Activated T-cell treated with anti-CD3 and anti-CD28 coated beads, Interleukin-2, amount 50 U/mL, for 4 hours (primary cell): Measurements from ENCODE around the gene CORO2B. TPM values are rescaled to one million over a fixed set of nuclear protein-coding genes. Genes with fewer than 3 reads are reported as not detected.

Source experiments
- ATAC-seq, 2 donors: fragments of 200-7000 bp; cut with Tn5 transposase; one replicate each; pipeline ENCODE4 v1.10.0; 2021
- DNase-seq: peaks from one replicate; pipeline ENCODE4 v3.0.0-alpha.2; 2020
- H3K27me3 Mint-ChIP-seq: one replicate; pipeline ENCODE4 v1.8.0; 2021; ENCODE audit warnings: low read depth, mixed read lengths
- H3K36me3 Mint-ChIP-seq: one replicate; pipeline ENCODE4 v1.8.0; 2022; ENCODE audit warnings: mixed read lengths; ENCODE audit not compliant: insufficient read depth
- H3K4me1 Mint-ChIP-seq: one replicate; pipeline ENCODE4 v1.8.0; 2021; ENCODE audit warnings: low read depth, mixed read lengths
- H3K4me3 Mint-ChIP-seq: one replicate; pipeline ENCODE4 v1.8.0; 2021; ENCODE audit warnings: mild to moderate bottlenecking, moderate library complexity, mixed read lengths
- H3K9me3 Mint-ChIP-seq: one replicate; pipeline ENCODE4 v1.8.0; 2021; ENCODE audit warnings: mixed read lengths
- total RNA-seq, 3 donors: library from RNA; stranded (reverse); gene quantifications; one replicate each; pipeline ENCODE4 v1.2.1, GENCODE V29; 2021

CORO2B gene, protein sequence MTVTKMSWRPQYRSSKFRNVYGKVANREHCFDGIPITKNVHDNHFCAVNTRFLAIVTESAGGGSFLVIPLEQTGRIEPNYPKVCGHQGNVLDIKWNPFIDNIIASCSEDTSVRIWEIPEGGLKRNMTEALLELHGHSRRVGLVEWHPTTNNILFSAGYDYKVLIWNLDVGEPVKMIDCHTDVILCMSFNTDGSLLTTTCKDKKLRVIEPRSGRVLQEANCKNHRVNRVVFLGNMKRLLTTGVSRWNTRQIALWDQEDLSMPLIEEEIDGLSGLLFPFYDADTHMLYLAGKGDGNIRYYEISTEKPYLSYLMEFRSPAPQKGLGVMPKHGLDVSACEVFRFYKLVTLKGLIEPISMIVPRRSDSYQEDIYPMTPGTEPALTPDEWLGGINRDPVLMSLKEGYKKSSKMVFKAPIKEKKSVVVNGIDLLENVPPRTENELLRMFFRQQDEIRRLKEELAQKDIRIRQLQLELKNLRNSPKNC
- total RNA-seq = under 1 TPM; 0.08 TPM

DNA sequence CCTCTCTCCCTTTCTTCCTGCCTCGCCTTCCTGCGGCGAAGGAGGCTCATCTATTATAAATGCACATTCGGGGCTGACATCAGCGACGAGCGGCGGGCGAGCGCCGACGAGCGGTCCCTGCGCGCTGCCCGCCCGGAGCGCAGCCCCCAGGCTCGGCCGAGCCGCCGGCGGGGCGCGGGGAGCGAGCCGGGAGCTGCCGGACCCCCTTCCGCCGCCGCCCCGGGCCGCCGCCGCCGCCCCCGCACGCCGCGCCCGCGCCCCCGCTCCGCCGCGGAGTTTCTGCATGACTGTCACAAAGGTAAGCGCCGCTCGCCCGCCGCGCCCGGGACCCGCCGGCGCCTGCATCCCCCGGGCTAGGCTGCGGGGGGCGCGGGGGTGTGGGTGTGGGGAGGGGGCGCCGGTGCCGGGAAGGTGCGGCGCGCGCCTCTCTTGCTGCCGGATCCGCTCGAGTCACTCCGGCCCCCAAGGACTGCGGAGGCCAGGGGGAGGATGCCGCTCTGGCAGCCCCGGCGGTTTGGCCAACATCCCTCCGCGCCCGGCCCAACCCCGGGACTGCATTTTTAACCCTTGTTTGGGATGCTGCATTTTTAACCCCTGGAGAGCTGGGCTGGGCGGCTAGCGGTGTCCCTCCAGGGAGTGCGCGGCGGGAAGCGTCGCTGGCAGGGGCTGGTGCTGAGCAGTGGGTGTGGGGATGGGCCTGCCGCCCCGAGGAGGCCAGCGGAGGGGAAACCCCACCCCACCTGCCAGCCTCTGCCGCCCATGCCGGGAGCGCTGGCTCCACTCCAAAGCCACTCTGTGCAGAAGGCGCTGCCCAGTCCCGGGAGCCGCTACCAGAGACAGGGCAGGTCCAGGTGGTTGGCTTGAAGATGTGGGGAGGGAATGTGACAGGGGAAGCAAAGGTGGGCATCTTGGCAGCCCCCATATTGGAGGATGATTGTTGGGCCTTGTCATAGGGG, at the start of gene CORO2B:
CORO2B (plus strand) TSS at position 14 of the 956 bp plus-strand sequence; CDS start at position 284, 270 bp downstream.
- DNase-seq = no peak
- ATAC-seq = peak; percentile 32 to 47
- Mint-ChIP-seq H3K36me3 (no peaks in the 10 kb centered on the region), H3K27me3 (peaks cover 48% of the 10 kb centered on the region), H3K4me1 (peaks cover 12% of the 10 kb centered on the region), H3K9me3 (no peaks in the 10 kb centered on the region), H3K4me3 (peak within 1 kb of the TSS; percentile 76)

DNA sequence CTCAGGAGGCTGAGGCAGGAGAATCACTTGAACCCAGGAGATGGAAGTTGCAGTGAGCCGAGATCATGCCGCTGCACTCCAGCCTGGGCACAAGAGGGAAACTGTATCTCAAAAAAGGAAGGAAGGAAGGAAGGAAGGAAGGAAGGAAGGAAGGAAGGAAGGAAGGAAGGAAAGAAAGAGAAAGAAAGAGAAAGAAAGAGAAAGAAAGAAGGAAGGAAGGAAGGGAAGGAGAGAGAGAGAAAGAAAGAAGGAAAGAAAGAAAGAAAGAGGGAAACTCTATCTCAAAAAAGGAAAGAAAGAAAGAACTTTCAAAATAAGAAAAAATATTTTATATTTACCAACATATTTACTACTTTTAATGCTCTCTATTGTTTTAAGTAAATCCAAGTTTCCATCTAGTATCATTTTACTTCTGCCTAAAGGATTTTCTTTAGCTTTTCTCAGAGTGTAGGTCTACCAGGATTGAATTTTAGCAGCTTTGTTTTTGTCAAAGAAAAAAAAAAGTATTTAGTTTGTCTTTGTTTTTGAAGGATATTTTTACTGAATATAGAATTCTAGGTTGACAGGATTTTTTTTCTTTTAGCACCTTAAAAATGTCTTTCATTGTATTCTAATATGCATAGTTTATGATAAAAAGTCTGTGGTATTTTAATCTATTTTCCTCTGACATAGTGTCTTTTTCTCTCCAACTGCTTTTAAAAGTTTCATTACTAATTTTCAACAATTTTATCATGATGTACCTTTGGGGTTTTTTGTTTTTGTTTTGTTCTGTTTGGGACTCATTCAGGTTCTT, 47.2 kb upstream of the CORO2B start:
- ATAC-seq = no peak
- DNase-seq = no peak
- no peak overlapping the region for H3K4me3 Mint-ChIP-seq
- H3K36me3 Mint-ChIP-seq = peaks cover 5% of the 10 kb centered on the region
- peaks cover 32% of the 10 kb centered on the region for H3K9me3 Mint-ChIP-seq
- H3K4me1 Mint-ChIP-seq = peaks cover 14% of the 10 kb centered on the region
- peaks cover 14% of the 10 kb centered on the region for H3K27me3 Mint-ChIP-seq

DNA sequence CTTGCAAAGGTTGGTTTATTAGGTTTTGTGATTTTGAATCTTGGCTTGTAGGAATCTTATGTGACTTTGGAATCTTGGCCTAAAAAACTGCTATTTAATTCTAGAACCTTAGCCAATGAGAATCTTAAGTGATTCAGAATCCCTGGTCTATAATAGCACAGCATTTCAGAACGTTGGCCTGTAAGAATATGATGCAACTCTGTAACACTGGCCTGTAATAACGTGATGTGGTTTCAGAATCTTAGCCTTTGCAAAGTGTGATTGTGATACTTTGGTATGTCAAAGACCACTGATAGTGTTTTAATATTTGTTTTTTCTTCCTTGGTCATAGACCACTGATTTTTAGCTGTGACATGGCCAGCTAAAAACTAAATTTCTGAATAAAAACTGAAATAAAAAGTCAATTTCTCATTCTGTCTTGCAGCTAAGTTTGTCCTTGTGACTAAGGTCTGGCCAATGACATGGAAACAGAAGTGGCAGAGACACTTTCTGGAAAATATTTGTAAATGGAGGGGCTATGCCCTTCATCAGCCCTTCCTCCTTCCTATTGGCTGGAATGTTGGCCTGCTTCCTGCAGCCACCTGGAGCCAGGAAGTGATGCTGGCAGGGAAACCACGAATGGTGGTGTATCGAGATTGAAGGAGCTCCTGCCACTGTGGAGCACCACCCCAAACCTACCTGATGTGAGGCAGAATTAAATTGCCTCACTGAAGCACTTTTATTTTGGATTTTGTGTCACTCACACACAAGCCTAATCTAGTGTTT, 42.3 kb upstream of the CORO2B start:
- no peaks in the 10 kb centered on the region for H3K4me1 Mint-ChIP-seq
- DNase-seq (no peak), ATAC-seq (no peak)
- H3K9me3 Mint-ChIP-seq = peaks cover 30% of the 10 kb centered on the region
- H3K27me3 Mint-ChIP-seq = peaks cover 10% of the 10 kb centered on the region
- H3K36me3 Mint-ChIP-seq = peaks cover 2% of the 10 kb centered on the region
- no peak overlapping the region for H3K4me3 Mint-ChIP-seq

DNA sequence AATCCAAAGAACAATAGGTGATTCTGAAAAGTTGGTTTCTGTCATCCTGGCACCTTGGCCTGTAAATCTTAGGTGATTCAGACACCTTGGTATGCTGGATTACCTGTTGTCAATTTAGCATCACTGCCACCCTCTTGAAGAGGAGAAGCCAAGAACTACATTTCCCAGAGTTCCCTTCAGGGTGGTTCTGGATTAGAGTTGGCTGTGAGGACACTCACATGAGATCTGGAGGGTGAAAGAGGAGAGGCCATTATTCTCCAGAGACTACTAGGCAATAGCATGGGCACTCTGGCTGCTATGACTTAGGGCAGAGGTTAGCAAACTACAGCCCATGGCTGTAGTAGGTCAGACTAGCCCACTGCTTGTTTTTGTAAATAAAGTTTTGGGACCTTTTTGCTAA, 41.7 kb upstream of the CORO2B start:
- peaks cover 15% of the 10 kb centered on the region for H3K27me3 Mint-ChIP-seq
- H3K9me3 Mint-ChIP-seq = peaks cover 26% of the 10 kb centered on the region
- no peak overlapping the region for H3K4me3 Mint-ChIP-seq
- no peak for ATAC-seq
- H3K36me3 Mint-ChIP-seq = peaks cover 2% of the 10 kb centered on the region
- no peak for DNase-seq
- H3K4me1 Mint-ChIP-seq = no peaks in the 10 kb centered on the region

DNA sequence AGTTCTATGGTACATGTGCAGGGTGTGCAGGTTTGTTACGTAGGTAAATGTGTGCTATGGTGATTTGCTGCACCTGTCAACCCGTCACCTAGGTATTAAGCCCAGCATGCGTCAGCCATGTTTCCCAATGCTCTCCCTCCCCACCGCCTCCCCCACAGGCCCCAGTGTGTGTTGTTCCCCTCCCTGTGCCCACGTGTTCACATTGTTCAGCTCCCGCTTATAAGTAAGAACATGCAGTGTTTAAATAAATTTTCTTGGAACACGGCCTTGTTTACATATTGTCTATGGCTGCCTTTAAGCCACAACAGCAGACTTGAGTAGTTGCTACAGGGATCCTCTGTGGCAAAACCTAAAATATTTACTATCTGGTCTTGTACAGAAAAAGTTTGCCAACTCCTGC, 41.3 kb upstream of the CORO2B start:
- Mint-ChIP-seq H3K9me3 (peaks cover 22% of the 10 kb centered on the region), H3K36me3 (peaks cover 2% of the 10 kb centered on the region), H3K4me3 (no peak overlapping the region), H3K4me1 (no peaks in the 10 kb centered on the region), H3K27me3 (peaks cover 19% of the 10 kb centered on the region)
- DNase-seq (no peak), ATAC-seq (no peak)

DNA sequence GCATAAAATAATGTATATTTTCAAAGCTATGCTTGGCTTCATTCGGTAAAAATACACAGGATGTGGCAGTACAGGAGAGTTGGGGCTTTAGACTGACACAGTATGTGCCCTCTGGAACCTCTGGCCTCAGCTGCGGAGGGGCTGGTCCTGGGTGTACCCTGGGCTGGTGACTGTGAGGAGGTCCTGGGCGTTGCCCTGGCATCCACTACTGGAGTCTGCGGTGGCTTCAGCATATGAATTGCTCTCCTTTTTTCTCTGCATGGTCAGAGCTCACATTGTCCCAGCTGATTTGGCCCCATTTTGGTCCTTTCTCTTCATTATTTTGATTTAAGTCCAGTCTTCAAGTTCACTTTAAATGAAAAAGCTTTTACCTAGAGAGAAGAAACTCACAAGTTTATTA, 40.5 kb upstream of the CORO2B start:
- Mint-ChIP-seq H3K27me3 (peaks cover 23% of the 10 kb centered on the region), H3K9me3 (peaks cover 14% of the 10 kb centered on the region), H3K4me1 (no peaks in the 10 kb centered on the region), H3K36me3 (no peaks in the 10 kb centered on the region), H3K4me3 (no peak overlapping the region)
- no peak for ATAC-seq
- DNase-seq = no peak

DNA sequence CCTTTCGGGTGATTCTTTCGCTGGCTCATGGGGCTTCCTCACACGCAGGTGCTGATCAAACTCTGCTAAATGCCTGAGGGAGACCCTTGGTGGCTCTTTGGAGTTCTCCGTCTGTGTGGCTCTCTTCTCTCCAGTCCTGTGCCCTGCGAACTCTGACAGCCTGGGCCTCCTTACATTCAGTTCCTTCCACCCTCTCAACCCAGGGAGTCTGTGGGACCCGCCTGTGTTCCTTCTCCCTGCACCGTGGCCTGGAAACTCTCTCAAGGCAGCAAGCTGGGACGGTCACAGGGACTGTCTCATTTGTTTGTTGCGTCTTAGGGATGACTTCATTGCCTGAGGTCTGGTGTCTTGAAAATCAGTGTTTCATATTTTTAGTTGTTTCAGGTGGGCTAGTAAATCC, 37.0 kb upstream of the CORO2B start:
- peaks cover 31% of the 10 kb centered on the region for H3K27me3 Mint-ChIP-seq
- H3K36me3 Mint-ChIP-seq = no peaks in the 10 kb centered on the region
- no peak overlapping the region for H3K4me3 Mint-ChIP-seq
- DNase-seq = no peak
- peaks cover 7% of the 10 kb centered on the region for H3K9me3 Mint-ChIP-seq
- no peaks in the 10 kb centered on the region for H3K4me1 Mint-ChIP-seq
- ATAC-seq = no peak

DNA sequence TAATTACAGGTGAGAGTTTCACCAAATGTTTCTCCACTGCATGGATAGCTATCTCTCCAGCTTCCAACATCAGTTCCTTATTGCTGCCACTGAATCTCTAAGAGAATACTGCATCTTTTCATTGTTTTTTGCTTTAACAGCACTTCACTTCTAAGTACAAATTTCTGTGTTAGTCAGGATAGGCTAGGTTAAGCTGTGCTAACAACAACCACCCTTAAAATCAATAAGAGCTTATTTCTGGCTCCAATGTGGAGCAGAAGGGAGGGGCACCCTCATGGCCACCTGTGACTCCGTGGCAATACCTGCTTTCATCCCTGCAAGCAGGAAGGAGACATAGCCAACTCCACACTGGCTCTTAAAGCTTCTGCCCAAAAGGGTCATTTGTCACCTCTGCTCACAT, 36.4 kb upstream of the CORO2B start:
- peaks cover 31% of the 10 kb centered on the region for H3K27me3 Mint-ChIP-seq
- no peaks in the 10 kb centered on the region for H3K36me3 Mint-ChIP-seq
- H3K9me3 Mint-ChIP-seq = peaks cover 7% of the 10 kb centered on the region
- no peaks in the 10 kb centered on the region for H3K4me1 Mint-ChIP-seq
- ATAC-seq (no peak), DNase-seq (no peak)
- H3K4me3 Mint-ChIP-seq = no peak overlapping the region

DNA sequence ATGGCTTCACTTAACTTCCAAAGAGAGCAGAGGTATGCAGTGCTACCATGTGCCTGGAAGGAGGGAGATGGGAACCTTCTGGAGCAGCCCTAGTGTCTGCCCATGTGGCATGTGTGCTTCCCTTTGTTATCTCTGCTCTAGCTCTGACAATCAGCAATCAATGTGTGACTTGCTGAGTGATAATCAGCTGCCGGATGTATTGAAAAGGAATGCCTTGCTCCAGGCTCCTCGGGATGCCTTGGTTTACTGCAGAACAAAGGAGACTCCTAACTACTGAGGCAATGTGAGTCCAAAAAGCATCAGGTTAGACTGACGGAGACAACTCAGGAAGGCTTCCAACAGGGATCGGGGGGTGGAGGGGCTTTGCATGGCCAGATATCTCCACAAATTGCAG, 36.0 kb upstream of the CORO2B start:
- DNase-seq = no peak
- H3K9me3 Mint-ChIP-seq = peaks cover 7% of the 10 kb centered on the region
- ATAC-seq = no peak
- H3K4me3 Mint-ChIP-seq = no peak overlapping the region
- H3K4me1 Mint-ChIP-seq = no peaks in the 10 kb centered on the region
- no peaks in the 10 kb centered on the region for H3K36me3 Mint-ChIP-seq
- peaks cover 31% of the 10 kb centered on the region for H3K27me3 Mint-ChIP-seq

DNA sequence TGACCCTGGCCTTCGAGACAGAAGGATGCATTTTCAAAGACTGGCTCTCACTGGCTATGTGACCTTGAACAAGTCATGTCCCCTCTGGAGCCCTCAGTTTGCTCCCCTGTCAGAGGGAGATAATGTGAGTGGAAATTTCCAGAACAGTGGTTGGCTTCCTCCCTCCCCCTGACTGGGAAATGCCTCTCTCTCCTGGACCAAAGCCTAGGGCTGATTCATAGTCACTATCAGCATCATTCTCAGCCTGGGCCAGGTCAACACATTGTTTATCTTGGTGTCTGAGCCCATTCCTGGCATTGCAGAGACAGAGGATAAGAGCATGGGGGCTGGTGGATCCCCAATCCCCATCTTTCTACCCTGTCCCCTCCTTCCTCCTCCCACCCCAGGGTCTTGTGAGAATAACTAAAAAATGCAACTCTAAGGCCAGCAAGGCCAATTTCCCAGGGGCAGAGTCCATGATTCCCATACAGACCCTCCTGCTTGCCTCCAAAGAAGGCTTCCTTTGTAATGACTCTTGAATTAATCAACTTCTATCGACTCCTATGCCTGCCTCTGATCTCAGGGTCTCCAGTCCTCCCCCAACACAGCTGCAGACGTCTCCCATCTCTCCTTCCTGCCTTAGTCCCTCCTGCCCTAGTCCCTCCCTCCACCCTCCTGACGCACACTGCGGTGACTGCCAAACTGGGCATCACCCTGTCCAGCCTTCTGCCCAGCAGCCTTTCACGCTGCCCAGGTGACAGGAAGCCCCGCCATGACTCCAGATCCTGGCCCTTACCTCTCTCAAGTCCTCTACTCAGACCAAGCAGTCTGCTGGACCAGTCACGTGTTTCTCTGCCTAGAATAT, 35.4 kb upstream of the CORO2B start:
- no peak overlapping the region for H3K4me3 Mint-ChIP-seq
- H3K36me3 Mint-ChIP-seq = no peaks in the 10 kb centered on the region
- peaks cover 34% of the 10 kb centered on the region for H3K27me3 Mint-ChIP-seq
- DNase-seq = no peak
- H3K9me3 Mint-ChIP-seq = peaks cover 7% of the 10 kb centered on the region
- no peak for ATAC-seq
- no peaks in the 10 kb centered on the region for H3K4me1 Mint-ChIP-seq

DNA sequence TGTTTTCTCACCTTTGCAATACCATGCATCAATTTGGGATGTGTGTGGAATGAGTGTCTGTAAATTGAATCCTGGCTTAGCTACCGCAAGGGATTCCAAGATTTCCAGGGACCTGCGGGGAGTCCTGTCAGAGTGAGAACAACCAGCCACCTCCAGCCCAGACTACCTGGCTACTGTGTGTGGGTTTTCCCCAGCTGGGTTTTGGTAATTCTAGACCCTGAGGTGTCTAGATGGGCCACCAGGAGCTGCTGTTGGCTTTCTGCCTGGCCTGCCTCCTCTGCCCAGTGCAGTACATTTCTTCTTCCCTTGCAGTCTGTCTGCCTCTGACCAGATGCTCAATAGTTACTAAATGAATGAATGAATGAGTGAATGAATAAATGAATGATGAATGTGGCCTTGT, 32.5 kb upstream of the CORO2B start:
- peaks cover 49% of the 10 kb centered on the region for H3K27me3 Mint-ChIP-seq
- no peaks in the 10 kb centered on the region for H3K36me3 Mint-ChIP-seq
- no peaks in the 10 kb centered on the region for H3K9me3 Mint-ChIP-seq
- H3K4me1 Mint-ChIP-seq = no peaks in the 10 kb centered on the region
- H3K4me3 Mint-ChIP-seq = no peak overlapping the region
- DNase-seq (no peak), ATAC-seq (no peak)

DNA sequence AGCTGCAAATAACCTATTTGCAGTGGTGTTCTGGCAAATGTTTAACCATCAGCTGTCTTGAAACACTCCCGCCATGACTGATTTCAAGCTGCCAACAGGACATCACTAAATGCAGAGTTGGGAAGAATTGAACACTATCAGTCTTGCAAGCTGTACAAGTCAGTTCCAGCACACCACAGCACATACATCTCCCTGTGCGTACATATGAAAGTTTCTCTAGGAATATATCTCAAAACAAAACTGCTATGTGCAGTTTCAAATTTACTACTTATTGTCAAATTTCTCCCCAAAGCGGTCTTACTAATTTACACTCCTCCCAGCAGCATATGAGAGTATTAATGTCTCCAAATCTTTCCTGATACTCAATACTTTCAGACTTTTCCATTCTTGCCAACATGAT, 30.4 kb upstream of the CORO2B start:
- Mint-ChIP-seq H3K27me3 (peaks cover 44% of the 10 kb centered on the region), H3K36me3 (no peaks in the 10 kb centered on the region), H3K4me3 (no peak overlapping the region), H3K4me1 (no peaks in the 10 kb centered on the region), H3K9me3 (no peaks in the 10 kb centered on the region)
- ATAC-seq = peak in 1 of 2 donors; percentile 50
- no peak for DNase-seq

DNA sequence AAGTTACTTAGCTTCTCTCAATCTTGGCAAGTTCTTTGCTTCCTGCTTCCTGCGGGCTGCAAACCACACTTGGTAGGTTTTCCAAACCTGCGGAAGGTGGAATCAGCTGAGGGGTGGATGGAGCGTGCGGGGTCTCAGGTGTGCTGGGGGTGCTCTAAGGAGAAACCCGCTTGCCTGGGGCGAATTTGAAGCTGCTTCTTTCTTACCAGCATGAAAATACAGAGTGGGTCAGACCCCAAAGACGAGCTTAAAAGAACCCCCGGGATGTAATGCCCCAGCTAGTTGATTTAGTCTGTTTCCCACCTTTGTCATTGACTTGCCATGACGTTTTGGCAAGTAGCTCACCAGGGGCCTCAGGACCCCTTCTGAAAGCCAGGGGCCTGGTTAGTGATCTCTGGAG, 28.8 kb upstream of the CORO2B start:
- Mint-ChIP-seq H3K4me1 (no peaks in the 10 kb centered on the region), H3K27me3 (peaks cover 46% of the 10 kb centered on the region), H3K4me3 (no peak overlapping the region), H3K36me3 (no peaks in the 10 kb centered on the region), H3K9me3 (no peaks in the 10 kb centered on the region)
- ATAC-seq (no peak), DNase-seq (no peak)
